HepG2 (cell line): ENCODE measurements around the gene ORC6. TPM values are rescaled to one million over a fixed set of nuclear protein-coding genes. Genes with fewer than 3 reads are reported as not detected.

Experiments used
- ARNT2 ChIP-seq: sonication (generic); formaldehyde crosslinking; IDR thresholded peaks from 2 replicates; pipeline ENCODE4 v1.8.0; 2022; ENCODE audit warnings: mild to moderate bottlenecking, low read depth, missing genetic modification reagents, moderate library complexity
- CC2D1A ChIP-seq: sonication (generic); formaldehyde crosslinking; IDR thresholded peaks from 2 replicates; pipeline ENCODE4 v1.8.1; 2023; ENCODE audit warnings: mild to moderate bottlenecking, missing genetic modification reagents
- EEA1 ChIP-seq: sonication (generic); formaldehyde crosslinking; IDR thresholded peaks from 2 replicates; pipeline ENCODE4 v1.5.1; 2020; ENCODE audit warnings: mild to moderate bottlenecking, missing genetic modification reagents, borderline replicate concordance
- HNF1B ChIP-seq: sonication (generic); formaldehyde crosslinking; IDR thresholded peaks from 2 replicates; pipeline ENCODE4 v1.5.1; 2020; ENCODE audit warnings: mild to moderate bottlenecking, moderate library complexity, missing genetic modification reagents
- KDM5A ChIP-seq: fragments of 200-600 bp; sonication (generic); IDR thresholded peaks from 2 replicates; pipeline ENCODE4 v1.7.0; 2018; ENCODE audit warnings: antibody characterized with exemption, mild to moderate bottlenecking, low read length, borderline replicate concordance
- KLF11 ChIP-seq: IDR thresholded peaks from 2 replicates; pipeline ENCODE4 v1.6.1; 2016; ENCODE audit warnings: missing compliant biosample characterization
- PATZ1 ChIP-seq: sonication (generic); formaldehyde crosslinking; IDR thresholded peaks from 2 replicates; pipeline ENCODE4 v1.4.0; 2020; ENCODE audit warnings: missing genetic modification reagents
- PBX3 ChIP-seq: sonication (generic); formaldehyde crosslinking; IDR thresholded peaks from 2 replicates; pipeline ENCODE4 v1.8.1; 2023; ENCODE audit warnings: missing genetic modification reagents, inconsistent platforms, borderline replicate concordance
- RBM22 ChIP-seq: fragments of 200-400 bp; formaldehyde crosslinking; optimal IDR thresholded peaks from 2 replicates; pipeline ENCODE3; 2017; ENCODE audit warnings: mild to moderate bottlenecking, low read length, moderate library complexity
- STAT6 ChIP-seq: sonication (generic); formaldehyde crosslinking; IDR thresholded peaks from 2 replicates; pipeline ENCODE4 v1.4.0; 2020; ENCODE audit warnings: missing genetic modification reagents, mild to moderate bottlenecking, borderline replicate concordance
- TFE3 ChIP-seq: IDR thresholded peaks from 2 replicates; pipeline ENCODE4 v1.6.1; 2016
- ZBTB20 ChIP-seq: sonication (generic); formaldehyde crosslinking; IDR thresholded peaks from 2 replicates; pipeline ENCODE4 v1.8.1; 2023; ENCODE audit warnings: missing genetic modification reagents, low read depth, mild to moderate bottlenecking, borderline replicate concordance
- ZMAT5 ChIP-seq: sonication (generic); formaldehyde crosslinking; IDR thresholded peaks from 2 replicates; pipeline ENCODE4 v1.5.0; 2020; ENCODE audit warnings: mild to moderate bottlenecking, low read depth, missing genetic modification reagents, borderline replicate concordance
- ZNF256 ChIP-seq: sonication (generic); formaldehyde crosslinking; conservative IDR thresholded peaks from 2 replicates; pipeline ENCODE4 v1.4.0; 2020; ENCODE audit warnings: missing genetic modification reagents
- ZNF333 ChIP-seq: sonication (generic); formaldehyde crosslinking; IDR thresholded peaks from 2 replicates; pipeline ENCODE4 v1.4.0; 2020; ENCODE audit warnings: mild to moderate bottlenecking, missing genetic modification reagents, borderline replicate concordance
- ZNF607 ChIP-seq: sonication (generic); formaldehyde crosslinking; IDR thresholded peaks from 2 replicates; pipeline ENCODE4 v1.5.1; 2020; ENCODE audit warnings: missing genetic modification reagents, mild to moderate bottlenecking, borderline replicate concordance
- ZSCAN21 ChIP-seq: sonication (generic); formaldehyde crosslinking; IDR thresholded peaks from 2 replicates; pipeline ENCODE4 v1.8.0; 2022; ENCODE audit warnings: mild to moderate bottlenecking, missing genetic modification reagents, moderate library complexity, borderline replicate concordance
- polyA plus RNA-seq, 8 experiments: library from polyadenylated mRNA; depleted of rRNA in 3 of 8; stranded (reverse) in 7 of 8; unstranded in 1 of 8; fragments of >200 nt; fragmentation: Illumina TruSeq in 4 of 8; extraction: Trizol in 4 of 8; gene quantifications; 2 replicates each; pipeline versions ENCODE4 v1.2.1 to v1.2.3, GENCODE V29; 2011 to 2016; ENCODE audit warnings: low read depth in 4 of 8, missing spikeins in 1 of 8, mixed read lengths in 1 of 8; ENCODE audit not compliant: insufficient read depth in 1 of 8
- total RNA-seq, 5 experiments: library from RNA; depleted of rRNA; stranded (reverse); fragments of >200 nt; fragmentation: Illumina TruSeq; extraction: Trizol; gene quantifications; 2 replicates each; pipeline ENCODE4 v1.2.3, GENCODE V29; 2016; ENCODE audit warnings: low read depth in 1 of 5

ORC6 gene
- total and polyA plus RNA-seq, 2 of the 13 experiments (the other 11 are each of a cell fraction or from before 2014, with no cell fraction given), result 34.2 to 69.8 TPM

GRCh38 chr16:46688654-46689364 lies 650 bp upstream of the ORC6 start, which contains the start of gene VPS35 (continued):
- TF ChIP-seq ZNF607 (CRISPR knock-in tag) (peak; percentile 97; the same call in 1 of the 2 replicates), EEA1 (CRISPR knock-in tag) (peak; percentile 89), PBX3 (CRISPR knock-in tag) (no peak; the same call in 1 of the 2 replicates), PATZ1 (CRISPR knock-in tag) (peak; percentile 20), ZNF256 (CRISPR knock-in tag) (peak; percentile 88; the same call in 1 of the 2 replicates), CC2D1A (no peak), ARNT2 (CRISPR knock-in tag) (0 out of 2 replicates have a peak, but pooled peaks have one; percentile 22), ZSCAN21 (CRISPR knock-in tag) (peak; percentile 24), KLF11 (CRISPR knock-in tag) (0 out of 2 replicates have a peak, but pooled peaks have one; percentile 59), RBM22 (no peak), TFE3 (peak; percentile 77), HNF1B (CRISPR knock-in tag) (peak; percentile 62), KDM5A (peak; percentile 87), STAT6 (CRISPR knock-in tag) (0 out of 2 replicates have a peak, but pooled peaks have one; percentile 78), ZBTB20 (CRISPR knock-in tag) (peak; percentile 38; the same call in 1 of the 2 replicates), ZMAT5 (CRISPR knock-in tag) (no peak), ZNF333 (CRISPR knock-in tag) (peak; percentile 94)
